GM19240 (cell line): Measurements from ENCODE around the gene ANTKMT.
A peak's percentile ranks its signal among the peaks of the same experiment; 100 is the strongest.

Source experiments
- DNase-seq: peaks from one replicate; pipeline ENCODE4 v3.0.0; 2011; ENCODE audit warnings: low spot score; ENCODE audit not compliant: insufficient read length

The ANTKMT gene

DNA sequence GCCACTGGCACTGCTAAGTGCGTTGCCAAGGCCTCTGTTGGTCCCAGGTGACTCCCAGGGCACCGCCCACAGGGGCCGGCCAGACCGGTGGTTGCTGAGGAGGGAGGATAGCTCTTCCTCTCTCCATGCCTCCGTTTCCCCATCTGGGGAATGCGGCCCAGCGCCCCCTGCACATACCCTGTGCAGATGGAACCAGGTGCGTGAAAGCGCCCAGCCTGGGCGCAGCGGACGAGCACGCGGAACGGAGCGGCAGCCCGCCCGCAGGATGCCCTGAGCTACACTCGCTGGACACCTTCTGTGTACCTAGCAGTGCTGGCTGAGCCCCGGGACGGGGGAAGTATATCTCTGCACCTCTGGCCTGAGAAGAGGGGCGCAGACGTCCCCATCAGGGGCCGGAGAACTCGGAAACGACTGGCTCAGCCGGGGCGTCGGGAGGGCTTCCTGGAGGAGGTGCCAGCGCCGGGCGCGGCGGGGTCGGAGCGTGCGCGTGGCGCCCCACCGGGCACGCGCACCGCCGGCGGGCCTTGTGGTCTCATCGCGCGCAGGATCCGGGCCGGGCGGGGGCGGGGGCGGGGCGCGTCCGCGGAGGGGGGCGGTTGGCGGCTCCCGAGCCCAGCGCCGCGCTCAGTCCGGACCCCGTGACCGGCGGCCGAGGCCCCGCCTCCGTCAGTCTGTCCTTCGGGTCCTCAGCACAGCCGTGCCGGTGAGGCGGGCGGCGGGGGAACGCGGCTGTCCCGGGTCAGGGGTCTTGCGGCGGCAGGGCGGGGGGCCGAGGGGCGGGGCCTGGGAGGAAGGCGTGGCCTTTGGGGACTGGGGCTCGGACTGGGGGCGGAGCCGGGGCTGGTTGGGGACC lies 5.7 kb downstream of the ANTKMT start, which contains the start of the genes CCDC78 and HAGHL:
Gene CCDC78, minus strand, starts transcription at position 6 of the 853 bp plus-strand sequence. CDS start 76 bp downstream, outside the sequence.
Gene HAGHL, plus strand, starts transcription at position 669 of the 853 bp plus-strand sequence. CDS start 404 bp downstream, outside the sequence.
- DNase-seq = no peak

DNA sequence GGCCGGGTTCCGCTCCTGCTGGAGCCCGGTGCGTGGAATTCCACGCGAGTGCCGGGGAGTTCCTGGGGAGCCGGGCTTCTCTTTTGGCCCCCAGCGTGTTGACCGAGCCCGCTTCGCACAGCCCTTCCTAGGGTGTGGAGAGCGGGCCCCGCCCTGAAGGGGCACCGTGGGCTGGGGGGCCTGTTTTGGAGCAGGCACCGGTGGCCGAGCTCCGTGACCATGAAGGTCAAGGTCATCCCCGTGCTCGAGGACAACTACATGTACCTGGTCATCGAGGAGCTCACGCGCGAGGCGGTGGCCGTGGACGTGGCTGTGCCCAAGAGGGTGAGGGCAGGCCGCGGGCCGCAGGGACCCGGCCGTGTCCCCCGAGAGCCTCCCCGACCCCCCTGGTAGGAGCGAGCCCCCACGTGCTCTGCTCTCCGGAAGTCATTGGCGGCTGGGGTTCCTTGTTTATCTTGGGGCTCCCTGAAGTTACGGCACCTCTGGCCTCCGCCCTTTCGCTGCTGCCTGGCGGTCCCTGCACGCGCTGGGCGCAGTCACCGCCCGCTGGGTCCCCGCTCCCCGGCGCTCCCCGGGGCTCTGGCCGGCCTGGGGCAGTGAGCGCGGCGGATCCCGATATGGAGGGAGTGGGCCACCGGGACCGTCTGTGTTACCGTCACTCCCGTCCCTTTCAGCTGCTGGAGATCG lies 6.5 kb downstream of the ANTKMT start:
- DNase-seq = no peak

DNA sequence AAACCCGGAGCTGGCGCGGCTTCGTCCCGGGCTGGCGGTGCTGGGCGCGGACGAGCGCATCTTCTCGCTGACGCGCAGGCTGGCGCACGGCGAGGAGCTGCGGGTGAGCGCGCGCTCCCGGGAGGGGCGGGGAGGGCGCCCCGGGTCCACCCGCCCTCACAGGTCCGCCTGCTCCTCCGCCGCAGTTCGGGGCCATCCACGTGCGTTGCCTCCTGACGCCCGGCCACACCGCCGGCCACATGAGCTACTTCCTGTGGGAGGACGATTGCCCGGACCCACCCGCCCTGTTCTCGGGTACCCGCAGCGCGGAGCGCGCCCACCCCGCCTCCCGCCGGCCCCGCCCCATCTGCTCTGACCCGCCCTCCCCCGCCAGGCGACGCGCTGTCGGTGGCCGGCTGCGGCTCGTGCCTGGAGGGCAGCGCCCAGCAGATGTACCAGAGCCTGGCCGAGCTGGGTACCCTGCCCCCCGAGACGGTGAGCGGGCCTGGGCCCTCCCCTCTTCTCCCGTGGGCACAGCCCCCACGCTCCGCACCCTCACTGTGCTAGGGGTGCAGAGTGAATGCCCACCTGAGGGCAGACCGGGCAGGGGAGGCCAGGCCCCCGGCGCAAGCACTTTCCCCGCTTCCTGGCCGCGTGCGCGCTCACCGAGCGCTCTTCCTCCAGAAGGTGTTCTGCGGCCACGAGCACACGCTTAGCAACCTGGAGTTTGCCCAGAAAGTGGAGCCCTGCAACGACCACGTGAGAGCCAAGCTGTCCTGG lies 7.4 kb downstream of the ANTKMT start:
- DNase-seq = no peak

DNA sequence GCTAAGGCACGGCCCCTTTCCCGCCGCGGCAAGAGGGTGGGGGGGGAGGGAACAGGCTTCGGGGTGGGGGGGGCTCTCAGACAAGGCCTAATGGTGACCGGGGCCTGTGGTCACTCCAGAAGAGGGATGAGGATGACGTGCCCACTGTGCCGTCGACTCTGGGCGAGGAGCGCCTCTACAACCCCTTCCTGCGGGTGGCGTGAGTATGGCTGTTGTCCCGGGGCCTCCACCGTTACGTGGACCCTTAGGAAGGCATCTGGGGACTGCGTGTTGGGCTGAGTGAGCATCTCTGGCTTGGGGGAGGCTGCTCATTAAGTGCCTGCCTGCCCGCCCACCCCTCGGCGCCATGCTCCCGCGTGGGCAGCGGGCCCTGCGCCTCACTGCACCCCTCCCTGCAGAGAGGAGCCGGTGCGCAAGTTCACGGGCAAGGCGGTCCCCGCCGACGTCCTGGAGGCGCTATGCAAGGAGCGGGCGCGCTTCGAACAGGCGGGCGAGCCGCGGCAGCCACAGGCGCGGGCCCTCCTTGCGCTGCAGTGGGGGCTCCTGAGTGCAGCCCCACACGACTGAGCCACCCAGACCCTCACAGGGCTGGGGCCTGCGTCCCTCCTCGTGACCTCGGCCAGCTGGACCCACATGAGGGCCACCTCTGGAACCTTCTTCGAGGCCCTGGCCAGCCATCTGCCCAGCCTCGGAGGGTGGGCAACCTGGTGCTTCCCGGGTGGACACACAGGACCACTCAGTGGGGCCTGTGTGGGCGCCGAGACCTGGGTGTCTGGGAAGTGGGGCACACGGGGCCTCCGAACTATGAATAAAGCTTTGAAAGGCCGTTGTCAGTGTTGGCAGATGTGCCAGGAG lies 8.2 kb downstream of the ANTKMT start:
- DNase-seq = no peak

DNA sequence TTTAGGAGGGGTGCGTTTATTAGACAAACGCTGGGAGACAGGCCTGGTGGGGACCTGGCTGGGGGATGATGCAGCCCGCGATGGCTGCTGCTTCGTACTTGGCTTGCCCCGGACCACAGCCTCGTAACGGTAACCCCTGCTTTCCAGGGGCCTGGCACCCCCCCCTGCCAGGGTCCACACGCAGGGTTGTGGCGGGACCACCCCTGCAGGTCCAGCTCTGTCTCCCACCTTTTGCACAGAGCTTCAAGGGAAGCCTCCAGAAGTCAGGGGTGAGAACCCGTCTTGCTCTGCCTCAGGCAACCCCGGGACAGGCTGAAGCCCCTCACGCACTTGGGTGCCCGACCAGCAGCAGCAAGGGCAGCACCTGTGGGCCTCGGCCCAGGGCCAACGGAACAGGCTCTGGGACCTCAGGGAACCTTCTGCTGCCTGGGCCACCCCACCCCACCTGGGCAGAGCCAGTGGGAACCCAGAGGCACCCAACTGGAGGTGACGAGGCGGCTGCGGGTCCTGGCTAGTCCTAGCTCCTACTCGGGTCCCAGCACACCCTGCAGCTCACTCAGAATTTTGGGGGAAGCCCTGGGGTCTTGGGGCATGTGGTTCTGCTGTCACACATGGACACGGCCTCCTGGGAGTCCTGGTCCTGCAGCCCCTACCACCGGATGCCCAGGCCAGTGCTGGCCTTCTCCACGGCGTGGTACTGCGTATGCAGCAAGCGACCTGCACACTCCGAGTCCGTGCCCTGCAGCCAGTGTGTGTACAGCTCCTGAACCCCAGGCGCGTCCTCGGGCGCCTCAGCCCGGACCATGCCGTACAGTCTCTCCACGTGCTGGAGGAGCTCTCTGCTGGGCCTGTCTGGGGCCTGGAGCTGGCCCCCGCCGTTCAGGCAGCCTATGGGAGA lies 9.1 kb downstream of the ANTKMT start:
- DNase-seq = no peak

DNA sequence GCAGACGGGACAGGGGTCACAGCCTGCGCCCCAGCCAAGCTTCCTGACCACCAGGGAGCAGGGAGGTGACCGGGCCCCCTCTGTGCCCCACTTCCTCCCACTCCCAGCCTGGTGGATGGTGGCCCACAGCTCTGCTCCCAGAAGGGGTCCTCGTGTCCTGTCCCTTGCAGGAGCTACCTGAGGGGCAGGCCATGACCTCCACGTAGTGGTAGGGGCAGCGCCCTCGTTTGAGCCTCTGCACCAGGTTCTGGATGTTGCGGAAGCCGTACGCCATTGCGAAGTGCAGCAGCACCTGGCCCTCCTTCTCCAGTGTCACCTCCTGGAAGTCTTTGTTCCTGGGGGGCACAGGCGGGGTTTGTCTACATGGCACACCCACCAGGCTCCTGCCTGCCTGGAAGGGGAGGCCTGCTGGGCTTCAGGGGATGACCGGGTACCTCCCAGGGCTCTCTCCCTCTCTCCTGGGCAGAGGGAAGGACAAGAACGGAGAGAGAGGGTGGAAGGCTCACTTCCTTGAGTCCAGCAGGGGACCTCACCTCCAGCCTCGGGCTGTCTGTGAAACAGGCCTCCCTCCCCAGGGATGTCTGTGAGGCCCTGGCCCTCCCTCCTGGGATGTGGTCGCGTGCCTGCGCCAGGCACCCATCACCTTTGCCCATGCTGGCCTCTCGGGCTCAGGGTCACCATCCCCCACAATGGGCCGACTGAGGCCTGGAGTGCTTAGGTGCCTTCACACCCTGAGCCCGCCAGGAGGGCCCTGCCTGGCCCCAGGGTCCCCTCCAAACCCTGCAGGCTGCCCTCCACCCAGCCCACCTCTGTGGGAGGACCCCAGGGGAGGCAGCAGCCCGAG lies 9.9 kb downstream of the ANTKMT start:
- no peak for DNase-seq

DNA sequence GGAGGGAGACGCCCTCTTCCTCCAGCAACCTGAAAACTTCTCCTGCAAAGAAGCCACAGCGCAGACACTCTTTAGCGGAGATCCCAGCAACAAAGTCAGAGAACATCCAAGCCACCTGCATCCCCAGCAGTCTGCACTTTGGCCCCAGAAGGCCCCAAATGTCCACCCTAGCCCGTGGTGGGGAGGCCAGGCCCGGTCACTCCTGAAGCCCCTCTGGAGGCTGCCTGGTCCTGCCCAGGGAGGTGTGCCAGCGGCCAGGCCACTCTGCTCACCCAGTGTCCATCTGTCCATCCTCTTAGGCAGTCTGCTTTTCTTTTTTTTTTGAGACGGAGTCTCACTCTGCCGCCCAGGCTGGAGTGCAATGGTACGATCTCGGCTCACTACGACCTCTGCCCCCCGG lies 11.4 kb downstream of the ANTKMT start:
- no peak for DNase-seq

DNA sequence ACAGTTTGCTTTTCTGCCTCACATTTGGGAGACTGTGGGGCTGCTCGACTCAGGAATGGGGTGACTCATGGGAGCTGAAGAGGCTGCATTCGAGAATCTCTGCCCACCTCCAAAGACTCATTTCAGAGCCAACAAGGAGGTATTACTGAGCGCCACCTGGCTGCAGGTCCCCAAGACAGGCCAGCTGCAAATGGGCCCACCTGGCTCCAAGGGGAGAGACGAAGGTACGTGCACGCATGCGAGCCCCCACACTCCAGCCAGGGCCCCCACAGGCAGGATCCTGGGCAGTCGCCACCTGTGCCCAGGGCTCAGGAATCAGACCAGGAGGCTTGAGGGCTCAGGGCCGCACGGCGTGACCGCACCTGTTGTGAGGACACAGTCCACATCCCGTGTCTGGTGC lies 12.0 kb downstream of the ANTKMT start:
- no peak for DNase-seq

DNA sequence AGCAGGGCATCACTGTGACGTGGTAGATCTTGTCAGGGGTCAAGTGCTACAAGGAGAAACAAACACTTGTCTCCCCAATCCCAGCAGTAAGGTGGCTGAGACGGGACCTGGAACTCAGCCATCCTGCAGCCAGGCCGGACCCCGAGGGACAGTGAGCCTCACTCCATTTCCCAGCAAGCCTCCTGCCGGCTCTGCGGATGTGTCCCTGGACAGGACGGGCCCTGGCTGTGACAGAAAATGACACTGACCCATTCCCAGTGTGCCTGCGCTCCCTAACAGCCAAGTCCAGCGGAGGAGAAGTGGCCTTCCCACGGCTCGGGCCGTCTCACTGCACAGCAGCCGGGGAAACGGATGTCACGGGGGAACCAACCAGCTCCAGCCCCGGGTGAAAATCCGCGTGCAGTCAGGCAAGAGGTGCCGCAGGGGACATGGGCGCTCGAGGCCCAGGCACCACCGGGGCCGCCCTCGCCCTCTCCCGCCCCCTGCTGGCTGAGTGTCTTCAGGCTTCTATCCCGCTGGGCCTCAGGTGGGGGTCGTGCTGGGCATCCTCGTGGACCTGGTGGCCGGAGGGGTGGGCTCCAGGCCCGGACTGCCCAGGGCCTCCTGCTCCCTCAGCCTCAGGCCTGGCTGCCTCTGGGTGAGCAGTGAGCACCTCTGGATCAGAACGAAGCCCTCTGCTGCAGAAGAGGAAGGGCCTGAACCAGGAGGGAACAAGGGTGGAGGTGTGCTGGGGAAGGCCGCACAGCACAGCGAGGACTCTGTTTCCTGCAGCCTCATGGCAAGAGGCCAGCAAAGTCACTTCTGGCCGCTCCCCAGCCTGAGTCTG lies 12.6 kb downstream of the ANTKMT start:
- DNase-seq = no peak

DNA sequence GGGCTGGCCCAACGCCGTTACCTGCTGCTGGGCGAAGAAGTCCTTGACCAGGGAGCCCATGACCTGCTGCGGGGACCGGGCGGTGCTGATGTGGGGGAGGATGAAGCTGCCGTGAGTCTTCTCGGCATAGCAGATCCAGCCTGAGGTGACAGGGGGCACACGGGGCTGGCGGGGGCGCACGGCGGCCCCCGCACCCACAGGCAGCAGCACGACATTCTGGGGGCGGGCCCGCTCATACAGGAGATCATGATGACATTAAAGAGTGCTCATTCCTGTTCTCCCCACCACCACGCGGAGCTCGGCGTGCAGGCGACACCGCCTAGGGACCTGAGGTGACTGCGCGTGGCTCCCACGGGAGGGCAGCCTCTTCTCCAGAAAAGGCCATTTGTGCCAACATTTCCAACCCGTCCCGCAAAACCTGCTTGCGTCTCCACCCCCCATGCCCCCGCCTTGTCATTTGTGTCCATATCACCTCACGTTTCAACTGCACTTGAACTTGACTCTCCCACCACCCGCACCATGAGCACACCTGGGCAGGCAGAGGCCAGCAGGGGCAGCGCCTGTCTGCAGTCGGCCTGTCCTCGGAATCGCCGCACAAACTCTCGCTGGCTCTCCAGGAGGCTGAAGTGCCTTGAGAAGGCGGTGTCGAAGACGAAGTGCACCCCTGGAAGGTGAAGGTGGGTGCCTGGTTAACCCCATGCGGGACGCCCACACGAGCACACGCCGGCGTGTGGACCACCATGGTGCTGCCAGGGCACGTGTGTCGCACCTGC lies 13.4 kb downstream of the ANTKMT start:
- DNase-seq = no peak

DNA sequence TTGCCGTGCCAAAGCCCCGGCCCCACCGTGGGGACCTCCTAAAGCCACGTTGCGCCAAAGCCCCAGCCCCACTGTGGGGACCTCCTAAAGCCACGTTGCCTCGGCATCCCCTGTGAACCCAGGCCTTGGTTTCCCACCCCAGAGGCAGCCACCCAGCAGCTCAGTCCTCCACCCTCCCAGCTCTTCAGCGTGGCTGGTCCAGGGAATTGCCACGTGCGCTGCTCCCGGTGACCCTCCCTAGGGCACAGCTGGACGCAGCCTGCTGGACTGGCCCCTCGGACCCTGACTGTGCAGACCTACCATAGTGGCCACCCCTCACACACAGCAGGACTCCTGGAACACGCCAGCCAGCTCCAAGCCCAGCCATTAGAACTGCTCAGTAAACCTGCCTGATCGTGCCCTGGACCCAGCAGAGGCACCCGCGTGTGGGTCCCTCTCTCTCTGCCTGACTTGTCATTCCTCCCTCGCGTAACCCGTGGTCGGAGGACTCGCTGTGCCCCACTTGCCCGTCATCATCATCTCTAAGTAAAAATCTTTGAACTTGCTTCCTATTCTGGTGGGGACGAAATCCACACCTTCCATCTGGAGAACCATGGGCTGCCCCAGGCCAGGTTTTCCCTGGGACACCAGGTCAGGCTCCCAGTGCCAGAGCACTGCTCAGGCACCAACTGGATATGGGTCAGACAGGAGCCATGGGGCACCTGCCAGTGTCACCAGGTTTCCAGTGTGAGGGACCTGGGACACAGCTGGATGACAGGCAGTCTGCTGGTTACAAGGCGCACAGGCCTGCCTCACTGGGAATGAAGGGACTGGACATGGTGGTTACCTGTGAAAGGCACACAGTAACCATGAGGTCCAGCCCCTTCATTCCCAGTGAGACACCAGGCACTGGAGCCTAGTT lies 14.3 kb downstream of the ANTKMT start:
- DNase-seq = no peak

DNA sequence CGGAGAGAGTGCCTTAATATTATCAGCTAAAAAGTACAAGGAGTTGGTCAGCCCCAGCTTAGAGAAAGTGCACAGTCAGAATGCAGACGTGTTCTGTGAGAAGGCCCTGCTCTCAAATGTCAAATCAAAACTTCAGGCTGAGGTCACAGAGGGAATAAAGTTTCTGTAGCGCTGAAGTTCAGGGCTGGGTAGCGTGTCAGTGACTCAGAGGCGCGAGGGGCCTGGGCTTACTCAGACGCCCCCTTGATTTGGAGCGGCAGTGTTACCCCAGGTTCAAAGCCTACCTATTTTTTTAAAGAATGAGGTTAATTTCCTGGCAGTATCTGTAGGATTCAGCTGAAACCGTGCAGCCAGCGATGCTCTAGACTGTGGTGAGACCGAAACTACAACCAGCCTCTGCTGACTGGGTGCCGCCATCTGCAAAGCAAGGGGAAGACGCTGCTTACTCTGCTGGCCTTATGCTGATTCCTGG lies 15.1 kb downstream of the ANTKMT start:
- DNase-seq = peak; percentile 82

DNA sequence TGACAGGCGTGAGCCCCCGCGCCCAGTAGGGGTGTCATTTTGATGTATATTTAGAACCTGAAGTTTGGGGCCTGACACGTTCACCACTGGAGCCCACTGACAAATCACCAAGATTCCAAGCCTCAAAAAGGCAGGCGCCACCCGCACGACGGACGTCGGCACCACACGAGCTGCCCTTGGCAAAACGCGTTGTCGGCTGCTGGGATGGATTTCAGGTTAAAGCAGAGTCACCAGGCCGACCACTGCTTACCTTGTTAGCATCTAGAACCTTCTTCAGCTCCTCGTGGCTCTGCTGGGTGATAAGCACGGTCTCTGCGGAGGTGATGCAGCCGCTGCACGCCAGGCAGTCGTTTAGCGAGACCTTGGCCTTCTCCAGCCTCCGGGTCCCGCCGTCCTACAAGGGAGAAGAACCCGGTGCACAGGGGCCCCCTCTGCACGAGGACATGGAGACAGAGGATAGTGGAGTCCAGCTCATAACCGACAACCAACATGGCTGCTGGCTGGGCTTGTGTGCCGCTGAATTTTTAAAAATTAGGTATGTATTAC lies 16.1 kb downstream of the ANTKMT start:
- DNase-seq = no peak

DNA sequence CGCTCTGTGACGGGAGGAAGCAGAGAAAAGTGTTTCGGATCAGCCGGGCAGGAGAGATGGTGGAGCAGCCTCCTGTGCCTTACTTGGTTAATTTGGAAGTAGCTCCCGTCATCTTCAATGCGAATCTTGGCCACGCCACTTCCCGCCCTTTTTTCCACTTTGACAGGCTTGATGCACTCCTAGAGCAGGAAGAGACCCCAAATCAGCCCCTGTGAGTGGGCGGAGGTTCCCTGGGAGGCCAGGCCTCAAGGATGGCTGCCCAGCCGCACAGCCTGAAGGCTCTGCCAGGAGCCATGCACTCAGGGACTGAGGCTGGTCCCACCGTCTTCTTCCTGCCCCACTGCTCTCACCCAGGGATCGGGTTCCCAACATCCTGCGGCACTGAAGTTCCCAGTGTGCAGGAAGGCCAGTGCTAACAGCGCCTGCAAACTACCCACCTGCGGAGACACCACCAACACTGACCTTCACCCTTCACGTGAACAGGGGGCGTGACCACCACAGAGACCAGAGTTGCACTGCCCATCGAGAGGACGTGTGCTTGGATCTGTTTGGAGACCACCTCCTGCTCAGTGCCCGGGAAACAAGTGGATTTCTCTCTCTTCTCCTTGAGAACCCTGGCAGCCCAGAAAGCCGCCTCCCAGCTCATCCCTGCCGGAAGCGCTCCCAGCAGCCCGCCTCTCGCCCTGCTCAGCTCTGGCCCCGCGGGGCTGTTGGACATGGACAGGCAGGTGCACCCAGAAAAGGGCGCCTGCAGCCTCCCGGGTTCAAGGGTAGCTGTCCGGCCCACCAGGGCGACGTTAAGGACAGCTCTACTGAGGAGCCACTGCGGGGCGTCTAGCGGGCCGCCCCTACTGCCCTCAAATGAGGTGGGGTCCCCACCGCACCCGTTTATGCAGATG lies 18.9 kb downstream of the ANTKMT start:
- no peak for DNase-seq

DNA sequence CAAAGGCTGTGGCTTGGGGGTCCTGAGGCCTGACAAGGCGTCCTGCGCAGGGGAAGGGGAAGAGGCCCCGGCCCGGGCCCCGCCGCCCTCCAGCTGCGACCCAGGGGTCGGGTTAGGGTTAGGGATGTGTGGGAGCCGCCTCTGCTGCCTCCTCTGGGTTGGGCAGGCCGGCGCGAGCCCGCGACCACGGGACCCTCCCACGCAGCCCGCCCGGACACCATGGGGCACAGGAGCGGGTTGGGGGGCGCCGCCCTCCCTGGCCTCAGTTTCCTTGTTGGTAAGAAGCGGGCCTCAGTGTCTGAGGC lies 19.5 kb downstream of the ANTKMT start:
- DNase-seq = no peak
